Endothelial cell of umbilical vein (primary cell): ENCODE data around the gene SUPT5H. TPM values are rescaled to one million over a fixed set of nuclear protein-coding genes. Genes with fewer than 3 reads are reported as not detected.

Source experiments
- BruUV-seq: library from RNA; stranded (reverse); fragments of 400-500 nt; replicated peaks from 2 replicates; lab custom pipeline; 2021; lab: Mats Ljungman, UMichigan
- CTCF ChIA-PET: fragments of 300-600, 350-600 bp; sonication (Branson Sonifier 250); formaldehyde crosslinking; loops from one replicate; lab custom pipeline; 2021; ENCODE audit warnings: antibody characterized with exemption, inconsistent platforms; lab: Charles Lee
- POLR2A ChIA-PET: fragments of 300-600, 350-600 bp; sonication (Branson Sonifier 250); formaldehyde crosslinking; loops from one replicate; lab custom pipeline; 2021; ENCODE audit warnings: antibody characterized with exemption, inconsistent platforms; lab: Charles Lee
- DNase-seq: peaks from one replicate; pipeline ENCODE4 v3.0.0-alpha.2; 2011; ENCODE audit warnings: low read depth, low spot score
- FAIRE-seq: peaks from 2 replicates; lab custom pipeline; 2011; peaks lifted over from hg19 to GRCh38; lab: Jason Lieb, UNC
- H2AFZ ChIP-seq: 2 replicates; pipeline ENCODE4 v1.6.0; 2012; ENCODE audit warnings: low read depth, low read length, control low read depth, inconsistent platforms
- H3K27ac ChIP-seq: 2 replicates; pipeline ENCODE4 v1.5.1; 2011; ENCODE audit warnings: low read depth, mild to moderate bottlenecking, control low read depth, low read length, moderate library complexity; ENCODE audit not compliant: insufficient read depth
- H3K27me3 ChIP-seq, 2 experiments: 2 replicates each; pipeline versions ENCODE4 v1.6.0 to v1.6.1; 2011; ENCODE audit warnings: low read length in 2 of 2, mixed read lengths in 1 of 2; ENCODE audit not compliant: control insufficient read depth in 2 of 2, insufficient read depth in 2 of 2
- H3K36me3 ChIP-seq, 2 experiments: 2 replicates in 1 of 2; 3 replicates in 1 of 2; pipeline ENCODE4 v1.5.1; 2011; ENCODE audit warnings: low read length in 2 of 2, mild to moderate bottlenecking in 1 of 2, moderate library complexity in 1 of 2; ENCODE audit not compliant: control insufficient read depth in 2 of 2, insufficient read depth in 2 of 2; ENCODE audit errors: extremely low read depth in 1 of 2
- H3K4me1 ChIP-seq: 3 replicates; pipeline ENCODE4 v1.5.1; 2011; ENCODE audit warnings: mild to moderate bottlenecking, low read length; ENCODE audit not compliant: control insufficient read depth, insufficient read depth; ENCODE audit errors: extremely low read depth
- H3K4me2 ChIP-seq: 2 replicates; pipeline ENCODE4 v1.6.1; 2011; ENCODE audit warnings: low read length, control low read depth, mixed read lengths; ENCODE audit not compliant: insufficient read depth
- H3K4me3 ChIP-seq, 3 experiments: fragments of 200-600 bp in 1 of 3; sonication (generic), shearing (Covaris generic) in 1 of 3; replicated peaks in 1 of 3; 2 replicates each; pipeline ENCODE4 v1.5.1; 2011 to 2016; ENCODE audit warnings: control low read depth in 3 of 3, low read length in 3 of 3, mild to moderate bottlenecking in 2 of 3, inconsistent platforms in 1 of 3, low read depth in 1 of 3, moderate library complexity in 1 of 3; ENCODE audit not compliant: insufficient read depth in 1 of 3
- H3K79me2 ChIP-seq: 2 replicates; pipeline ENCODE4 v1.6.0; 2012; ENCODE audit warnings: low read length, inconsistent platforms; ENCODE audit not compliant: control insufficient read depth, insufficient read depth
- H3K9ac ChIP-seq: replicated peaks from 2 replicates; pipeline ENCODE3; 2011; ENCODE audit warnings: low read length, control low read depth; ENCODE audit not compliant: insufficient read depth; ENCODE audit errors: extremely low read depth
- H3K9me1 ChIP-seq: replicated peaks from 3 replicates; pipeline ENCODE4 v1.6.0; 2011; ENCODE audit warnings: mild to moderate bottlenecking, low read length; ENCODE audit not compliant: control insufficient read depth, insufficient read depth; ENCODE audit errors: extremely low read depth
- H3K9me3 ChIP-seq: replicated peaks from 2 replicates; pipeline ENCODE4 v1.5.1; 2012; ENCODE audit warnings: low read length, inconsistent platforms; ENCODE audit not compliant: control insufficient read depth, insufficient read depth
- H4K20me1 ChIP-seq: replicated peaks from 2 replicates; pipeline ENCODE3; 2011; ENCODE audit warnings: mild to moderate bottlenecking, low read length; ENCODE audit not compliant: control insufficient read depth, insufficient read depth; ENCODE audit errors: extremely low read depth
- GATA2 ChIP-seq: IDR thresholded peaks from 2 replicates; pipeline ENCODE4 v1.7.0; 2011; ENCODE audit warnings: low read depth, mild to moderate bottlenecking, moderate library complexity, mixed read lengths, low read length; ENCODE audit not compliant: insufficient read length, insufficient read depth
- MYC ChIP-seq: IDR thresholded peaks from one replicate; pipeline ENCODE4 v1.6.1; 2011; ENCODE audit warnings: mild to moderate bottlenecking, low read depth, low read length
- POLR2A ChIP-seq: IDR thresholded peaks from 2 replicates; pipeline ENCODE4 v1.6.1; 2012; ENCODE audit warnings: low read depth, mild to moderate bottlenecking, control low read depth, low read length
- POLR2AphosphoS5 ChIP-seq: IDR thresholded peaks from 2 replicates; pipeline ENCODE4 v1.6.1; 2012; ENCODE audit warnings: low read depth, mild to moderate bottlenecking, control low read depth, low read length, moderate library complexity; ENCODE audit not compliant: insufficient read depth
- dilution Hi-C: fragments of 300-500 bp; cut with MboI; formaldehyde crosslinking; loops from one replicate; pipeline ENCODE4 v1.15.0; 2019; ENCODE audit warnings: low sequenced_read_pairs; ENCODE audit not compliant: extremely low pct_ligation_motif_present
- intact Hi-C: fragments of 100-400 bp; cut with micrococcal nuclease; formaldehyde crosslinking; loops from one replicate; pipeline ENCODE4 v1.10.0; 2022
- polyA plus RNA-seq, 4 experiments: library from polyadenylated mRNA; depleted of rRNA in 3 of 4; stranded (reverse) in 3 of 4; unstranded in 1 of 4; fragments of >200 nt; gene quantifications; 2 replicates each; pipeline versions ENCODE4 v1.2.1 to v1.2.3, GENCODE V29; 2011 to 2012; ENCODE audit warnings: missing spikeins in 1 of 4
- total RNA-seq: library from RNA; stranded (reverse); gene quantifications from 2 replicates; pipeline ENCODE4 v1.2.3, GENCODE V29; 2021
- TF ChIP-seq, protein P1 (sequence below): IDR thresholded peaks from 2 replicates; pipeline ENCODE4 v1.6.1; 2011; ENCODE audit not compliant: insufficient read depth, insufficient read length

Gene SUPT5H
- total and polyA plus RNA-seq, 2 donors (not counting 3 experiments of a cell fraction or from before 2014, with no cell fraction given) = 87.6 to 120 TPM

DNA sequence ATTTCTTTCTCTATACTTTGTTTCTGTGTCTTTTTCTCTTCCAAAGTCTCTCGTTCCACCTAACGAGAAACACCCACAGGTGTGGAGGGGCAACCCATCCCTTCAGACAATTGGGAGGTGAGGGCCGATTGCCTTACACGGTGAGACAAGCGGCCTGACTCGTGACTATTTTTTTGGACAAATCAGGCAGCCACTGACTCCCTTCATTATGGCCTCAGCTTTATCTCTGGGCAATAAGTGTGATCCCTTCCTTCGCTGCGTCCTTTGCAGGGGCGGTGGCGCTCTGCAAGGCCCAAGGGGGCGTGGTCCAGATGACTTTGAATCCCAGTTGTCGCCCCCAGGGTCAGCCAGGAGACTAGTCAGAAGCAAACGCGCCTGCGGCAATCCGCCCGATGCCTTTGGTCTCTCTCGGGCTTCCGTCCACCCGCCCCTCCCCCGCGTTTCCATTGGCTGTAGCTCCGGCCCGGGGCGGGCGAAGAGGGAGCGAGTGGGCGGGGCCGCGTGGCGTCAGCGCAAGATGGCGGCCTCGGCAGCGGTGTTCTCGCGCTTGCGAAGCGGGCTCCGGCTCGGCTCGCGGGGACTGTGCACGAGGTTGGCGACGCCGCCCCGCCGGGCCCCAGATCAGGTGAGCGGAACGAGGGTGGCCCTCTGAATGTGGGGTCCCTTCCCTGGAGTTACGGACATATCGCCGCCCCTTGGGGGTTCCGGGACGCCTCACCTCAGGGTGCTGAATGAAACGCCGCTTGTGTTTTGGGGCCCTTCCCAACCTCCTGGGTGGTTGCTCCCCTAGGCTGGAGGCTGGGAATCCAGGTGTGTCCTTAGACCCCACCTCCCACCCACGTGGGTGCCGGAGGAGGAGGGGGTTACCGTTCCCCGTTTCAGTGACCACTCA lies 35.2 kb downstream of the SUPT5H start, which contains the start of gene TIMM50:
TIMM50 (plus strand) TSS at position 502 of the 892 bp plus-strand sequence; CDS start at position 518, 16 bp downstream.
- Histone ChIP-seq H2AFZ (peak within 1 kb of the TSS; percentile 97), H3K27me3 (no peaks in the 10 kb centered on the region), H3K4me2 (peak within 1 kb of the TSS; percentile 79), H3K9me1 (no peaks in the 10 kb centered on the region), H3K27ac (peak within 1 kb of the TSS; percentile 71), H3K36me3 (peaks cover 9 to 15% of the 10 kb centered on the region in 2 experiments), H3K9me3 (no peaks in the 10 kb centered on the region), H4K20me1 (no peaks in the 10 kb centered on the region), H3K79me2 (peaks cover 19% of the 10 kb centered on the region), H3K9ac (peak within 1 kb of the TSS; percentile 98), H3K4me3 (peak within 1 kb of the TSS; percentile 77 to 100 (median 88)), H3K4me1 (peaks cover 16% of the 10 kb centered on the region)
- dilution Hi-C loops = no loop called here
- FAIRE-seq (peak; percentile 96), DNase-seq (peak; percentile 95)
- BruUV-seq = TSS peak; percentile 37
- CTCF ChIA-PET = interaction anchor here (1.0 to 1.2 kb wide), 2 partner anchors 52 to 54 kb away, joined by 4 to 5 read pairs; partner anchors contain the start of gene EID2B
- POLR2A ChIA-PET = interaction anchor here (0.8 to 1.0 kb wide), 2 partner anchors 38 to 45 kb away, joined by 3 read pairs; partner anchors contain the start of gene RPS16
- intact Hi-C loops = loop anchor here (1.0 to 2.0 kb wide), 3 partner anchors 18 to 44 kb away; partner anchors contain the start of genes DLL3 and SUPT5H
- TF ChIP-seq GATA2 (no peak), POLR2A (peak; percentile 70), MYC (no peak), POLR2AphosphoS5 (peak; percentile 88)
- TF ChIP-seq, protein P1, sequence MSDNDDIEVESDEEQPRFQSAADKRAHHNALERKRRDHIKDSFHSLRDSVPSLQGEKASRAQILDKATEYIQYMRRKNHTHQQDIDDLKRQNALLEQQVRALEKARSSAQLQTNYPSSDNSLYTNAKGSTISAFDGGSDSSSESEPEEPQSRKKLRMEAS = no peak
